K562 (cell line): Measurements from ENCODE around the gene POU2F1. TPM values are rescaled to one million over a fixed set of nuclear protein-coding genes. Genes with fewer than 3 reads are reported as not detected.

Source experiments
- ATAC-seq: fragments of 200-7000 bp; cut with Tn5 transposase; 3 replicates; pipeline ENCODE4 v1.9.1; 2020; ENCODE audit warnings: moderate library complexity
- BruUV-seq: library from RNA; stranded (reverse); fragments of 400-500 nt; replicated peaks from 2 replicates; lab custom pipeline; 2021; lab: Mats Ljungman, UMichigan
- CTCF ChIA-PET: fragments of 300-600 bp; formaldehyde crosslinking; extraction: SDS; loops from one replicate; lab custom pipeline; 2021; ENCODE audit warnings: low intra/inter-chr PET ratio; lab: Yijun Ruan, JAX
- POLR2A ChIA-PET: fragments of 300-600, 350-650 bp; sonication (Branson Sonifier 250); formaldehyde crosslinking; extraction: SDS; loops from one replicate; lab custom pipeline; 2021; ENCODE audit warnings: antibody characterized with exemption, inconsistent platforms; lab: Yijun Ruan, JAX
- DNase-seq, 4 experiments: peaks; one replicate each; pipeline versions ENCODE4 v3.0.0 to v3.0.0-alpha.2; 2011 to 2018; ENCODE audit warnings: low spot score in 3 of 4, mixed read lengths in 3 of 4; ENCODE audit errors: extremely low read depth in 1 of 4
- FAIRE-seq: peaks from 2 replicates; lab custom pipeline; 2011; peaks lifted over from hg19 to GRCh38; lab: Jason Lieb, UNC
- H2AFZ ChIP-seq: 2 replicates; pipeline ENCODE4 v1.6.0; 2011; ENCODE audit warnings: low read depth, low read length, control low read depth, inconsistent platforms
- H3K27ac ChIP-seq: fragments of 200-600 bp; 3 replicates; pipeline ENCODE4 v1.8.0; 2011; ENCODE audit warnings: low read depth, mild to moderate bottlenecking, control low read depth, inconsistent platforms, low read length, moderate library complexity, mixed read lengths; ENCODE audit errors: extremely low read depth
- H3K27me3 ChIP-seq, 2 experiments: fragments of 300-600 bp in 1 of 2; 2 replicates in 1 of 2; 3 replicates in 1 of 2; pipeline versions ENCODE4 v1.6.0 to v1.8.0; 2011; ENCODE audit warnings: inconsistent platforms in 2 of 2, low read length in 2 of 2, mild to moderate bottlenecking in 1 of 2, mixed read lengths in 1 of 2, moderate library complexity in 1 of 2; ENCODE audit not compliant: control insufficient read depth in 2 of 2, insufficient read depth in 2 of 2
- H3K36me3 ChIP-seq: fragments of 300-600 bp; 3 replicates; pipeline ENCODE4 v1.8.0; 2011; ENCODE audit warnings: mild to moderate bottlenecking, low read length, inconsistent platforms; ENCODE audit not compliant: control insufficient read depth, insufficient read depth
- H3K4me1 ChIP-seq, 2 experiments: fragments of 200-600 bp in 1 of 2; replicated peaks in 1 of 2; 2 replicates in 1 of 2; 3 replicates in 1 of 2; pipeline versions ENCODE4 v1.5.1 to v1.8.0; 2011; ENCODE audit warnings: inconsistent platforms in 2 of 2, low read length in 2 of 2, mild to moderate bottlenecking in 1 of 2, mixed read lengths in 1 of 2, moderate library complexity in 1 of 2; ENCODE audit not compliant: control insufficient read depth in 2 of 2, insufficient read depth in 2 of 2
- H3K4me2 ChIP-seq: 2 replicates; pipeline ENCODE4 v1.6.1; 2011; ENCODE audit warnings: low read length, control low read depth, inconsistent platforms, mixed read lengths; ENCODE audit not compliant: insufficient read depth
- H3K4me3 ChIP-seq: fragments of 200-600 bp; sonication (generic), shearing (Covaris generic); 2 replicates; pipeline ENCODE4 v1.5.1; 2016; ENCODE audit warnings: control low read depth, inconsistent platforms
- H3K79me2 ChIP-seq: fragments of 200-600 bp; 3 replicates; pipeline ENCODE4 v1.8.0; 2011; ENCODE audit warnings: low read length, inconsistent platforms; ENCODE audit not compliant: control insufficient read depth, insufficient read depth
- H3K9ac ChIP-seq, 2 experiments: 2 replicates each; pipeline versions ENCODE4 v1.6.0 to v1.6.1; 2011; ENCODE audit warnings: low read depth in 2 of 2, low read length in 2 of 2, control low read depth in 1 of 2, inconsistent platforms in 1 of 2, mild to moderate bottlenecking in 1 of 2, mixed read lengths in 1 of 2; ENCODE audit not compliant: insufficient read depth in 1 of 2
- H3K9me1 ChIP-seq: one replicate; pipeline ENCODE4 v1.6.0; 2011; ENCODE audit warnings: inconsistent platforms, mild to moderate bottlenecking, low read length, moderate library complexity; ENCODE audit not compliant: control insufficient read depth, insufficient read depth
- H3K9me3 ChIP-seq: replicated peaks from 2 replicates; pipeline ENCODE4 v1.5.1; 2011; ENCODE audit warnings: low read depth, low read length, inconsistent platforms; ENCODE audit not compliant: control insufficient read depth, insufficient read depth
- H4K20me1 ChIP-seq: replicated peaks from 2 replicates; pipeline ENCODE4 v1.6.1; 2011; ENCODE audit warnings: low read length, inconsistent platforms, mixed read lengths; ENCODE audit not compliant: control insufficient read depth, insufficient read depth
- C11orf30 ChIP-seq: fragments of 450-650 bp; IDR thresholded peaks from 2 replicates; pipeline ENCODE4 v1.6.1; 2016; ENCODE audit warnings: low read depth, mild to moderate bottlenecking
- SMAD2 ChIP-seq: fragments of 150-350 bp; IDR thresholded peaks from 2 replicates; pipeline ENCODE4 v1.6.1; 2014; ENCODE audit warnings: low read depth, mild to moderate bottlenecking, low read length
- ZNF134 ChIP-seq: fragments of 250-450 bp; sonication (Bioruptor Pico); conservative IDR thresholded peaks from 2 replicates; pipeline ENCODE4 v1.4.0; 2020
- WGBS: fragments of 100-300 bp; shearing (Covaris generic); methylation state at CpG from one replicate; pipeline ENCODE4 v1.1.6; 2016; ENCODE audit warnings: low coverage, mixed read lengths; ENCODE audit not compliant: insufficient coverage; ENCODE audit errors: missing lambda C conversion rate; 5-methylcytosine and 5-hydroxymethylcytosine counted together
- in situ Hi-C: fragments of 300-500 bp; cut with MboI; formaldehyde crosslinking; loops from 4 replicates; pipeline ENCODE4 v1.15.0; 2018; ENCODE audit warnings: inconsistent platforms, mixed read lengths
- intact Hi-C: fragments of 100-400 bp; cut with micrococcal nuclease; formaldehyde crosslinking; loops from 2 replicates; pipeline ENCODE4 v1.14.2; 2022
- polyA plus RNA-seq, 8 experiments: library from polyadenylated mRNA; depleted of rRNA in 4 of 8; stranded (reverse) in 5 of 8; unstranded in 3 of 8; fragments of >200 nt; fragmentation: Nextera tagmentation in 2 of 8; fragmentation: Illumina TruSeq in 1 of 8; extraction: Ambion mirVana in 2 of 8; extraction: Trizol in 1 of 8; gene quantifications; 2 replicates each; pipeline versions ENCODE4 v1.2.1 to v1.2.3, GENCODE V29; 2011 to 2014; ENCODE audit warnings: inconsistent platforms in 1 of 8, missing spikeins in 1 of 8
- total RNA-seq, 7 experiments: library from RNA; depleted of rRNA in 6 of 7; stranded (reverse); fragments of >200 nt in 6 of 7; fragmentation: Illumina TruSeq in 2 of 7; extraction: Trizol in 2 of 7; gene quantifications; 2 replicates each; pipeline versions ENCODE4 v1.2.1 to v1.2.3, GENCODE V29; 2011 to 2021; ENCODE audit warnings: low replicate concordance in 1 of 7
- TF ChIP-seq, protein P1 (sequence below), 3 experiments: fragments of 200-800 bp in 1 of 3; sonication (Bioruptor generic) in 1 of 3; sonication (generic) in 1 of 3; formaldehyde crosslinking in 1 of 3; IDR thresholded peaks; 2 replicates each; pipeline versions ENCODE4 v1.6.1 to v1.8.0; 2016 to 2022; ENCODE audit warnings: mild to moderate bottlenecking in 2 of 3, missing compliant biosample characterization in 2 of 3, missing genetic modification characterization in 2 of 3, missing genetic modification reagents in 1 of 3

Gene POU2F1
- total and polyA plus RNA-seq, 9 of the 15 experiments (the other 6 are each of a cell fraction or from before 2014, with no cell fraction given), result 2.6 to 22.3 (median 8.8) TPM

DNA sequence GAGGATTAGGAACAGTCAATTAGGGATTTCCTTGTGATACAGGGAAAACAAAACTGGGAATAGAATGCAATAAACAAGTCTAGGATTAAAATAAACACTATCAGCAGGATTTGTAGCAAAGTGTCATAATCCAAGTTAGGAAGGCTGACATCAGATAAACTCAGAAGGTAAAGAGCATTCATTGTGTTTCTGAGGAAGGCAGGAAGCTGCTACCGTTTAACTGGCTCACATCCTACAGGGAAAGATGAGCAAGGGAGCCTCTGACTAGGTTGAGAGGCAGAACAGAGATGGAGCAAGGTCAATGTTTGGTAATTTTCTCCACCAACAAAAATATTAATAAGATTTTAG, 124.7 kb downstream of the POU2F1 start:
- 11% methylated on average over 1 of the region's 1 CpG for WGBS
- FAIRE-seq, result no peak
- in situ Hi-C loops, result no loop called here
- Histone ChIP-seq H3K36me3 (no peaks in the 10 kb centered on the region), H3K9me1 (no peaks in the 10 kb centered on the region), H3K27me3 (no peaks in the 10 kb centered on the region), H3K9ac (no peak overlapping the region), H3K9me3 (no peaks in the 10 kb centered on the region), H3K27ac (no peak overlapping the region), H4K20me1 (no peaks in the 10 kb centered on the region), H3K4me1 (no peaks in the 10 kb centered on the region), H3K4me2 (no peak overlapping the region), H3K79me2 (no peaks in the 10 kb centered on the region), H2AFZ (no peak overlapping the region), H3K4me3 (no peak overlapping the region)
- ATAC-seq, result 0 out of 3 replicates have a peak, but pooled peaks have one; percentile 23
- intact Hi-C loops, result no loop called here
- ChIA-PET POLR2A (no interaction called here), CTCF (no interaction called here)
- no peak for TF ChIP-seq ZNF134 (CRISPR knock-in tag)
- 0 out of 2 replicates have a peak, but pooled peaks have one; percentile 0 for TF ChIP-seq C11orf30
- BruUV-seq, result no TSS peak
- no peak for DNase-seq

DNA sequence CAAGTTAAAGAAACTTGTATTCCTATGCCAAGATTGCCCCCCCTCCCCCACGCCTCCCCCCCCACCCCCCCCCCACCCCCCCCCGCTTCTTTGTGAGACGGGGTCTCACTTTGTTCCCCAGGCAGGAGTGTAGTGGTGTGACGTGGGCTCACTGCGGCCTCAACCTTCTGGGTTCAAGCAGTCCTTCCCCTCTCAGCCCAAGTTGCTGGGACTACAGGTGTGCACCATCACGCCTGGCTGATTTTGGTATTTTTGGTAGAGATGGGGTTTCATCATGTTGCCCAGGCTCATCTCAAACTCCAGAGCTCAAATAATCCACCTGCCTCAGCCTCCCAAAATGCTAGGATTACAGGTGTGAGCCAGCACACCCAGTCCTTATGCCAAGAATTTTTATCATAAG, 136.6 kb downstream of the POU2F1 start:
- no peak overlapping the region for H3K4me2 ChIP-seq
- FAIRE-seq, result no peak
- peaks cover 2% of the 10 kb centered on the region; the same call in 1 of the 3 replicates for H3K79me2 ChIP-seq
- H3K9me3 ChIP-seq, result no peaks in the 10 kb centered on the region
- no peaks in the 10 kb centered on the region for H3K27me3 ChIP-seq
- no peaks in the 10 kb centered on the region for H3K36me3 ChIP-seq
- TF ChIP-seq, protein P1, sequence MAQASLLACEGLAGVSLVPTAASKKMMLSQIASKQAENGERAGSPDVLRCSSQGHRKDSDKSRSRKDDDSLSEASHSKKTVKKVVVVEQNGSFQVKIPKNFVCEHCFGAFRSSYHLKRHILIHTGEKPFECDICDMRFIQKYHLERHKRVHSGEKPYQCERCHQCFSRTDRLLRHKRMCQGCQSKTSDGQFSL (CRISPR knock-in tag; IDR thresholded peaks at IDR 0.05), result peak; percentile 85
- TF ChIP-seq, protein P1 (tag; IDR thresholded peaks at IDR 0.05), result peak in 1 of 2 experiments; percentile 79; a peak in 2 of 4 replicates
- no peak for TF ChIP-seq SMAD2
- TF ChIP-seq, all 486 proteins: peak for 1
- H3K27ac ChIP-seq, result no peak overlapping the region
- no peaks in the 10 kb centered on the region for H3K9me1 ChIP-seq
- no peak overlapping the region for H3K9ac ChIP-seq
- no peak for ATAC-seq
- no TSS peak for BruUV-seq
- ChIA-PET CTCF (no interaction called here), POLR2A (no interaction called here)
- in situ Hi-C loops (no loop called here), intact Hi-C loops (no loop called here)
- no peaks in the 10 kb centered on the region for H3K4me1 ChIP-seq
- H2AFZ ChIP-seq, result no peak overlapping the region
- DNase-seq, result no peak
- H3K4me3 ChIP-seq, result no peak overlapping the region
- H4K20me1 ChIP-seq, result no peaks in the 10 kb centered on the region
- 75% methylated on average over 4 of the region's 6 CpGs for WGBS
